GM18508 (cell line): ENCODE data around the gene C1orf115.
"Not testable (repeated sequence)": the region's sequence is repeated elsewhere in the genome, so short reads cannot be mapped to it uniquely, and the experiment has no call there.

Experiments
- ATAC-seq: cut with Tn5 transposase; IDR thresholded peaks from one replicate; pipeline ENCODE4 v1.9.1; 2021; ENCODE audit warnings: moderate number of reproducible peaks; ENCODE audit not compliant: insufficient read depth, unreplicated experiment

C1orf115 gene

GRCh38 chr1:220715986-220716385 lies 25.8 kb downstream of the C1orf115 start:
- ATAC-seq: not testable (repeated sequence)

GRCh38 chr1:220717800-220718640 lies 27.9 kb downstream of the C1orf115 start:
- ATAC-seq: no peak

- ATAC-seq: not testable (repeated sequence)
Measured at GRCh38 chr1:220721266-220721665, 31.1 kb downstream of the C1orf115 start.

DNA sequence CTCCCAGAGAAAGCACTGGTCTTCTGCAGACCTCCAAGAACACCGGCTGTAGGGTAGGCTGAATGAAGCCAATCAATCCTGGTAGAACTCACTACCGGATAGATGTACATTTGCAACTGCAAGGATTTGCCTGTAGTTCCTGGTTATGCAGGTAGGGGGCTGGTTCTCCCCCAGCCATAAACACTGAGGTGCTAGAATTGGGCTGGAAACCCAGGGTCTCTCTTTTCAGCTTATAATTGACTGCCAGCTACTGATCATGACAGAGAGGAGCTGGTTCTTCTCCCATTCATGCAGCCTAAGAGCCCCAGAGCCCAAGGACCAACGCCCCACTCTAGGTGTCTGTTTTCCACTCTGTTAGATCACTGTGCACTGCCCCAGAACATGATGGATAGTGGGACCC lies 36.5 kb downstream of the C1orf115 start:
- ATAC-seq: no peak

- ATAC-seq: no peak
Measured at GRCh38 chr1:220727519-220727918, 37.4 kb downstream of the C1orf115 start.

DNA sequence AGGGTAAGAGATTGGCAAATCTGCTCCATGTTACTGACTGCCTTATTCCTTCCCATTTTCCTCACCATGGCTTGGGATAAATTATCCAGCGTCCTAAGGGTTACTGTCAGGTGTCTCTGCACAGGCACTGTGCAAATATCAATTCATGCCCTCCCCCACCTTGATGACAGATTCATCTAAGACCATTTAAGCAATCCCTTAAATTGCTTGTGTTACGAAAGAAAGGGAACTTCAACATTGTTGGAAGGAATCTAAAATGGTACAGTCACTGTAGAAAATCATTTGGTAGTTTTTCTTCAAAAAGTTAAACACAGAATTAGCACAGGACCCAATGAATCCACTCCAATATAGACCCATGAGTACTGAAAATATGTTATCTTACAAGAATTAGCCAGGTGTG lies 40.3 kb downstream of the C1orf115 start:
- no peak for ATAC-seq

- no peak for ATAC-seq
Measured at GRCh38 chr1:220732137-220732536, 42.0 kb downstream of the C1orf115 start.

DNA sequence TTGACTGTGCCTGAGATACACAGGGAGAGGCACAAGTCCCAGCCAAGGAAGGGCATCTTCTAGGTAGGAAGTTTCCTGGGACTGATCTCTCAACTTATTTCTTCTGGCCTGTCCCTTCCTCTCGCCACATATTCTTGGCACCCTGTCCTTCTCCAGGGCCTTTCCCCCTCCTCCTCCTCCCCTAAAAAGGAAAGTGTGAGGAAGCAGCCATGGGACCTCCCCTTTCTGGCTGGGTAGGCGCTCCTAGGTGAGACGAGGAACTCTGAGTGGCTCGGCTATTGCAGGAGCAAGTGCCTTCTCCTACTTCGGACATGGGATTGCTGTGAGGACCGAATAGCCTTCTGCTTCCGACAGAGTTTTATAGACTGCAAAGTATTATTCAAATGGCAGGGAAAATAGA lies 42.5 kb downstream of the C1orf115 start:
- no peak for ATAC-seq

DNA sequence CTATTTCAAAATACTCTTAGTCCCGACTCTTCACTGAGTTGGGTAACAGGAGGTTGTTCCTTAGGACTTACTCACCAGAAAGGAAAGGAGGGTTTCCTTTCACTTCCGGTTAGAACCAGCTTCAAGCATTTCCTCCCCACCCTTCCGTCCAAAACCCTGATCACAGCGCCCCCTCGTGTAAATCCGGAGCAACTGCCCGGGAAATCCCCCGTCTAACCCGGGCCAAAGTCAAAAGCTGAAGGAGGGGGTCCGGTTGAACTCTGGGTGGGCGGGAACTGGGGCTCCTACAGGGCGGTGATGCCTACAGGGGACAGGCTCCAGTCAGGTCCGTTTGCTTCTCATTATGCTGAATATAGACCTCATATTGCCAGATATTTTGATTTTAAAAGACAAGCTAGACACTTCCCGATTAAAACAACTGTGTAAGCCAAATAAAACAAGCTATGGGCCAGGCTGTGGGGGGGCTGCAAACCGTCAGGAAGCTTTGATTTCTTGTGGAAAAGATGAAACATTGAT lies 43.0 kb downstream of the C1orf115 start:
- ATAC-seq: no peak

DNA sequence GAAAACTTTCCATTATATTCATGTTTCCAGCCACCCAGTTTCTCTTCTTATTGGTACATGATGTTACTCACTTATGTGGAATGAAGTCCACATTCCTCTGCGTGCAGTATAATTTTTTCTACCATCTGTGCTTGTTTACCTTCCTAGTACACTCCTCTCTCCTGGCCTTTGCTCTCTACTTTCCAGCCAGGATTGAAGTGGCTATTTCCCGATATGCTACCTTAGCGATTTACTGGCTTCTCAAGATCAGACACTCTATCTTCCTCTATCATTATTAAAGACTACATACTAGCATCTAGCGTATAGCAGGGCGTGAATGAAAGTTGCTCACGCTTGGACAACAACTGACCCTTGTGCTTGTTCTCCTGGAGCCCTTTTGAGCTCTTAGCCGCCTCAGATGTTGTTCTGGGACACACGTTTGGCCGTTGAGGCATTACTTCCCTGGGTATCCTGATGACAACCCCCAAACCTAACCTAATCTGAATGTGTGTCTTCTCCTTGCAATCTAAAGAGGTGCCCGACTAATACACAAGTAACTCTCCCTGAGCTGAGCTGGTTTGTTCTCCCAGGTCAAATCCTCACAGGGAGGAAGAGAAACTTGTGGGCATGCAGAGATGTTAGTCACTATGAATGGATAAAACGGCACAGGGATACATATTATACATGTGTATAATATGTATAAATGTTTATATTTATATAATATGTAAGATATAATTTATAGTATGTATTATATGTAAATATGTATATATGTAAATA lies 44.6 kb downstream of the C1orf115 start:
- no peak for ATAC-seq

- not testable (repeated sequence) for ATAC-seq
Measured at GRCh38 chr1:220736283-220736682, 46.1 kb downstream of the C1orf115 start.

DNA sequence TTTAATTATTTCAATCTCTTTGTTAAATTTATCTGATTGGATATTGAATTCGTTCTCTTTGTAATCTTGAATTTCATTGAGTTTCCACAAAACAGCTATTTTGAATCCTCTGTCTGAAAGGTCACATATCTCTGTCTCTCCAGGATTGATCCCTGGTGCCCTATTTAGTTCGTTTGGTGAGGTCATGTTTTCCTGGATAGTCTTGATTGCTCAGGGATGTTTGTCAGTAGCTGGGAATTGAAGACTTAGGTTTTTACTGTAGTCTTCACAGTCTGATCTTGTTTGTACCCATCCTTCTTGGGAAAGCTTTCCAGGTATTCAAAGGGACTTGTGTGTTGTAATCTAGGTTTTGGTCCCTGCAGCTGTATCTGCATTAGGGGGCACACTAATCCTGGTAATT lies 51.2 kb downstream of the C1orf115 start:
- no peak for ATAC-seq

GRCh38 chr1:220741825-220742224 lies 51.7 kb downstream of the C1orf115 start:
- ATAC-seq: no peak

- no peak for ATAC-seq
Measured at GRCh38 chr1:220742520-220742919, 52.4 kb downstream of the C1orf115 start.

DNA sequence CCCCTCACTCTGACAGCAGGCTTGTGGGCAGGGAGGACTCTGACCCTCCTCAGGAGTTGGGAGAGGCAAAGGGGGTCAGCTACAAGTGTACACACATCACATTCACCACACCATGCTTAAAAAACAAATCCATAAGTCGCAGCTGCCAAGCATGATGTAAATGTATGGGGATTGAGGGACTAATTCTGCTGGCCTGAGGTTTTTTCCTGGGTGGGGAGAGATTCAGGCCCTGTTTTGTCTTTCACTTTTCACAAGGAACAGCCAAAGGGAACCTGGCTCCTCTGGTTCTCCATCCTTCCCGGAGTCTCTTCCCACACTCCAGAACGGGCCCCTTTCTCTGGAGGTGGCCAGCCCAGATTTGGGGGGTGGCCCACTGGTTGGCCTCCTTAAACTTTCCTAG lies 56.7 kb downstream of the C1orf115 start:
- ATAC-seq: no peak

DNA sequence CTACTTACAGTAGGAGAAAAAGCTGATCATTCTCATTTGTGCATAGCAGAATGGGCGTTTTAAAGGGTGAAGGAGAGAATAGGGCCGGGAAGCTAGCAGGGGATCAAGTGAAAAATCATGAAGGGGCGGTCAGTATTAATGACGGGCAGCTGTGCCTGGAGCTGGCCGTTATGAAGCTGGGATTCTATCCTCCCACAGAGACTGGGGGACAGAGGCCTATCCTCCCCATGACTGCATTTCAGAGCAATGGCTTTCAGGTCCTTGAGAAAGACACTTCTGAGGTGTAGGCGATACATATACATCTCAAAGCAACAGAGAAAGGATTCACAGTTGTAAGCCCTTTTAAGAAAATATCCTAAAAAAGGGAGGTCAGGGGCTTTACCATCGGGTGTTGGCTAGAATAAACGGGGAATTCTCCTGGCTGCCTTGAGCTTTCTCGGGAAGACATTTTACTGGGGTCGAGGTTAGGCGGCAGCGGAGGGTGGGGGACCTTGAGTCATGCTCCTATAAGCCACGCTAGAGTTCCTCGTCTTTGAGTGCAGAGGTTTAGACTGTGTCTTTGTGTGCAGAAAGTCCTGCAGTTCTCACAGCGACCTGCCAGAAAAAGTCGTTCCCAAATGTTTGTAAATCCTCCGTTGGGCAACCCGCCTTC lies 57.4 kb downstream of the C1orf115 start:
- no peak for ATAC-seq

DNA sequence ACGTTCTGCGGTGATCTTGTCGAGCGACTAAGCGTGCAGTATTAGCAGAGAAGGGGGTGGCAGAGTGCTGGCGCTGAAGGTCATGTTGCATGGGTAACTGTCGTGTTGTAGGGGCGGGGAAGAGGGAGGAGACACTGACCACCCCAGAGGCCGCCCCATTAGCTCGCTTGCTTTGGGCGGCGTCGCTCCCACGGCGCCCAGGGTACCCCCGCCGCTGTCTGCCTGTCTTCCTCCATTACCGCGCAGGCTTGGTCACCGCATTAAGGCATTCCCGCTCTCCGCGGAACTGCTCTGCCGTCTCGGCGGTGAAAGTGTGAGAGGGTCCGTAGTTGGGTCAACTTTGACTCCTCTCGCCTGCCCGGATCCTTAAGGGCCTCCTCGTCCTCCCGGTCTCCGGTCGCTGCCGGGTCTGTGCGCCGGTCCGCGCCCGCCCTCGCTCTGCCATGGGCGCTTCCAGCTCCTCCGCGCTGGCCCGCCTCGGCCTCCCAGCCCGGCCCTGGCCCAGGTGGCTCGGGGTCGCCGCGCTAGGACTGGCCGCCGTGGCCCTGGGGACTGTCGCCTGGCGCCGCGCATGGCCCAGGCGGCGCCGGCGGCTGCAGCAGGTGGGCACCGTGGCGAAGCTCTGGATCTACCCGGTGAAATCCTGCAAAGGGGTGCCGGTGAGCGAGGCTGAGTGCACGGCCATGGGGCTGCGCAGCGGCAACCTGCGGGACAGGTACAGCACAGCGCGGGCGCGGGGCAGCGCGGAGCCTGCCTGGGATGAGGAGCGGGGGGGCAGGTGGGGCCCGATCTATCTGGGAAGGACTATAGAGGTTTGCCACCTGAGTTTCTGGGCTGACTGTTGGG lies 58.1 kb downstream of the C1orf115 start, which contains the start of gene MTARC2:
Gene MTARC2, plus strand, starts transcription at position 234 of the 846 bp plus-strand sequence. Its CDS starts 210 bp downstream, at position 444.
- ATAC-seq: no peak
